Mesenchymal stem cell (in vitro differentiated cells and primary cell): ENCODE results near the gene CACNA2D3.

Experiments
- DNase-seq: peaks from one replicate; pipeline ENCODE4 v3.0.0-alpha.2; 2013
- H2AFZ ChIP-seq: one replicate; pipeline ENCODE4 v1.6.1; 2013; ENCODE audit warnings: low read depth, mild to moderate bottlenecking, control low read depth, inconsistent platforms, low read length, moderate library complexity
- H2AK5ac ChIP-seq: 2 replicates; pipeline ENCODE4 v1.6.1; 2013; ENCODE audit warnings: low read length, moderate library complexity, mild to moderate bottlenecking, inconsistent platforms; ENCODE audit not compliant: severe bottlenecking
- H2BK120ac ChIP-seq: one replicate; pipeline ENCODE4 v1.6.1; 2013; ENCODE audit warnings: low read depth, mild to moderate bottlenecking, inconsistent platforms, low read length, moderate library complexity
- H2BK12ac ChIP-seq, 2 experiments: one replicate each; pipeline ENCODE4 v1.6.1; 2013; ENCODE audit warnings: inconsistent platforms in 2 of 2, low read length in 2 of 2, mild to moderate bottlenecking in 2 of 2, moderate library complexity in 2 of 2, control low read depth in 1 of 2
- H2BK15ac ChIP-seq: one replicate; pipeline ENCODE4 v1.6.1; 2013; ENCODE audit warnings: mild to moderate bottlenecking, low read depth, inconsistent platforms; ENCODE audit not compliant: poor library complexity, severe bottlenecking
- H2BK5ac ChIP-seq: 2 replicates; pipeline ENCODE4 v1.6.1; 2013; ENCODE audit warnings: low read depth, mild to moderate bottlenecking, low read length, control low read depth, inconsistent platforms; ENCODE audit not compliant: poor library complexity, severe bottlenecking
- H3K14ac ChIP-seq, 2 experiments: one replicate each; pipeline ENCODE4 v1.6.1; 2013; ENCODE audit warnings: inconsistent platforms in 2 of 2, low read length in 2 of 2, control low read depth in 1 of 2, mild to moderate bottlenecking in 1 of 2, moderate library complexity in 1 of 2
- H3K18ac ChIP-seq, 2 experiments: one replicate each; pipeline ENCODE4 v1.6.1; 2013; ENCODE audit warnings: inconsistent platforms in 2 of 2, low read length in 2 of 2, control low read depth in 1 of 2, low read depth in 1 of 2, mild to moderate bottlenecking in 1 of 2
- H3K23ac ChIP-seq, 2 experiments: one replicate each; pipeline ENCODE4 v1.6.1; 2013; ENCODE audit warnings: inconsistent platforms in 2 of 2, low read length in 2 of 2, mild to moderate bottlenecking in 2 of 2, moderate library complexity in 2 of 2, control low read depth in 1 of 2
- H3K27ac ChIP-seq: 2 replicates; pipeline ENCODE4 v1.5.1; 2013; ENCODE audit warnings: mild to moderate bottlenecking, moderate library complexity, low read length, control low read depth, inconsistent platforms; ENCODE audit not compliant: poor library complexity, severe bottlenecking
- H3K27me3 ChIP-seq, 2 experiments: 2 replicates each; pipeline versions ENCODE4 v1.6.1 to v1.7.0; 2013; ENCODE audit warnings: low read length in 2 of 2, mild to moderate bottlenecking in 2 of 2, moderate library complexity in 2 of 2, control low read depth in 1 of 2, inconsistent platforms in 1 of 2; ENCODE audit not compliant: control insufficient read depth in 1 of 2, insufficient read depth in 1 of 2
- H3K36me3 ChIP-seq, 2 experiments: 2 replicates each; pipeline versions ENCODE4 v1.6.1 to v1.7.0; 2013; ENCODE audit warnings: low read length in 2 of 2, control low read depth in 1 of 2, inconsistent platforms in 1 of 2, low read depth in 1 of 2, mild to moderate bottlenecking in 1 of 2; ENCODE audit not compliant: insufficient read depth in 2 of 2, control insufficient read depth in 1 of 2
- H3K4ac ChIP-seq, 2 experiments: one replicate each; pipeline ENCODE4 v1.6.1; 2013; ENCODE audit warnings: inconsistent platforms in 2 of 2, low read length in 2 of 2, mild to moderate bottlenecking in 2 of 2, moderate library complexity in 2 of 2, control low read depth in 1 of 2, low read depth in 1 of 2
- H3K4me1 ChIP-seq: 2 replicates; pipeline ENCODE4 v1.6.1; 2013; ENCODE audit warnings: low read depth, low read length, control low read depth; ENCODE audit not compliant: control insufficient read depth, insufficient read depth
- H3K4me2 ChIP-seq: 2 replicates; pipeline ENCODE4 v1.6.1; 2013; ENCODE audit warnings: low read length, mild to moderate bottlenecking, inconsistent platforms; ENCODE audit not compliant: poor library complexity, severe bottlenecking
- H3K4me3 ChIP-seq, 2 experiments: 2 replicates each; pipeline versions ENCODE4 v1.5.1 to v1.7.0; 2013; ENCODE audit warnings: low read length in 2 of 2, mild to moderate bottlenecking in 2 of 2, control low read depth in 1 of 2, low read depth in 1 of 2; ENCODE audit not compliant: insufficient read depth in 1 of 2
- H3K79me1 ChIP-seq: replicated peaks from 2 replicates; pipeline ENCODE4 v1.6.1; 2013; ENCODE audit warnings: mild to moderate bottlenecking, control low read depth, low read length, inconsistent platforms; ENCODE audit not compliant: poor library complexity, severe bottlenecking
- H3K9ac ChIP-seq: 2 replicates; pipeline ENCODE4 v1.7.0; 2013; ENCODE audit warnings: mild to moderate bottlenecking, low read length, moderate library complexity
- H3K9me3 ChIP-seq: 2 replicates; pipeline ENCODE4 v1.7.0; 2013; ENCODE audit warnings: mild to moderate bottlenecking, low read length; ENCODE audit not compliant: control insufficient read depth
- H4K8ac ChIP-seq: one replicate; pipeline ENCODE4 v1.6.1; 2013; ENCODE audit warnings: inconsistent platforms, mild to moderate bottlenecking, low read length, moderate library complexity
- H4K91ac ChIP-seq: one replicate; pipeline ENCODE4 v1.6.1; 2013; ENCODE audit warnings: mild to moderate bottlenecking, low read length, inconsistent platforms
- WGBS: methylation state at CpG from one replicate; pipeline ENCODE4 v1.1.7; 2013; ENCODE audit warnings: mixed read lengths; 5-methylcytosine and 5-hydroxymethylcytosine counted together

Gene CACNA2D3

DNA sequence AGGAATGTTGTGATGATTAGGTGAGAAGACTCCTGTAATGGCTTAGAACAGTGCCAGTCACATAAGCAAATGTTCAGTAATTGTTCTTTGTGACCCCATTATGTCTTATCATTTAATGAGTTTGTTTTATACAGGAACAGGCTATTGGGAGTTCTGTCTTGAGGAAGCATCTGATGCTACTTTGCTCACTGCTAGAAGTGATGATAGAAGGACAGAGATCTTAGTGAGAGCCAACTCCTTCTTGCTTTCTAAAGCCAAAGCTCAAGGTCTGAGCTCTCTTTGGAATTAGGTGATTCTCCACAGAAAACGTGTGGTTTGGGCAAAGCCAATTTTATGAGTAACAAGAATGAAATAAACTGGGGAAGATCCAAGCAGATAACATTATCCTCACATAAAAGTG, 590.7 kb downstream of the CACNA2D3 start:
- H3K27ac ChIP-seq, result no peak overlapping the region
- no peak overlapping the region for H2BK12ac ChIP-seq
- H3K9me3 ChIP-seq, result no peaks in the 10 kb centered on the region
- no peak overlapping the region for H2AK5ac ChIP-seq
- no CpG with 5 or more reads among the region's 1 CpG for WGBS
- no peak overlapping the region for H3K18ac ChIP-seq
- H2AFZ ChIP-seq, result no peak overlapping the region
- H3K23ac ChIP-seq, result no peak overlapping the region
- no peak overlapping the region for H3K4me2 ChIP-seq
- H2BK120ac ChIP-seq, result no peak overlapping the region
- H3K9ac ChIP-seq, result no peak overlapping the region
- H4K8ac ChIP-seq, result no peak overlapping the region
- no peak overlapping the region for H4K91ac ChIP-seq
- no peak for DNase-seq
- peaks cover 4% of the 10 kb centered on the region for H3K4me1 ChIP-seq
- no peaks in the 10 kb centered on the region for H3K79me1 ChIP-seq
- peaks cover 0 to 3% of the 10 kb centered on the region in 2 experiments for H3K36me3 ChIP-seq
- no peak overlapping the region for H3K14ac ChIP-seq
- H2BK5ac ChIP-seq, result no peak overlapping the region
- no peak overlapping the region for H3K4me3 ChIP-seq
- H2BK15ac ChIP-seq, result no peak overlapping the region
- H3K27me3 ChIP-seq, result no peaks in the 10 kb centered on the region
- H3K4ac ChIP-seq, result no peak overlapping the region

DNA sequence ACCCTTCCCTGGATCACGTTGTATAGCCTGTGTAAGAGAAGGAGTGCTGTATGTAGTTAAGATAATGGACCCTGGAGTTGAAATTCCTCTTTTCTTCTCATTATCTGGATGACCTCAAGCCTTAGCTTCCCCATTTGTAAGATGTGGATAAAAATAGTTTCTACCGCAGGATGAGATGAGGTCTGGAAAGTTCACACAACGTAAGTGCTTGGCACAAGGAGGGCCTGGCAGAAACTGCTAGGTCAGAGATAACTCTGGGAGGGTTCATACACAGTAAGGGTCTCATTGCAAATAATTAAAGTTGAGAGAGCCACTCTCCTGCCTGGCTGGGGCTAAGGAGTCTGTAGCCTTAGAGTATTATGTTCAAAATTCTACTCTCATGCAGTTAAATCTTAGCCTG, 591.1 kb downstream of the CACNA2D3 start:
- no peak overlapping the region for H3K23ac ChIP-seq
- no peaks in the 10 kb centered on the region for H3K79me1 ChIP-seq
- H3K9ac ChIP-seq, result no peak overlapping the region
- H2BK15ac ChIP-seq, result no peak overlapping the region
- H3K4me2 ChIP-seq, result no peak overlapping the region
- H3K4me3 ChIP-seq, result no peak overlapping the region
- DNase-seq, result no peak
- H3K36me3 ChIP-seq, result peaks cover 0 to 3% of the 10 kb centered on the region in 2 experiments
- H3K14ac ChIP-seq, result no peak overlapping the region
- no peak overlapping the region for H2BK120ac ChIP-seq
- 85% methylated on average over 3 of the region's 3 CpGs for WGBS
- no peak overlapping the region for H3K27ac ChIP-seq
- no peak overlapping the region for H3K18ac ChIP-seq
- H2AK5ac ChIP-seq, result no peak overlapping the region
- no peak overlapping the region for H4K8ac ChIP-seq
- H2BK5ac ChIP-seq, result no peak overlapping the region
- no peaks in the 10 kb centered on the region for H3K9me3 ChIP-seq
- no peak overlapping the region for H2BK12ac ChIP-seq
- H4K91ac ChIP-seq, result no peak overlapping the region
- peaks cover 4% of the 10 kb centered on the region for H3K4me1 ChIP-seq
- H3K4ac ChIP-seq, result no peak overlapping the region
- H3K27me3 ChIP-seq, result no peaks in the 10 kb centered on the region
- no peak overlapping the region for H2AFZ ChIP-seq

DNA sequence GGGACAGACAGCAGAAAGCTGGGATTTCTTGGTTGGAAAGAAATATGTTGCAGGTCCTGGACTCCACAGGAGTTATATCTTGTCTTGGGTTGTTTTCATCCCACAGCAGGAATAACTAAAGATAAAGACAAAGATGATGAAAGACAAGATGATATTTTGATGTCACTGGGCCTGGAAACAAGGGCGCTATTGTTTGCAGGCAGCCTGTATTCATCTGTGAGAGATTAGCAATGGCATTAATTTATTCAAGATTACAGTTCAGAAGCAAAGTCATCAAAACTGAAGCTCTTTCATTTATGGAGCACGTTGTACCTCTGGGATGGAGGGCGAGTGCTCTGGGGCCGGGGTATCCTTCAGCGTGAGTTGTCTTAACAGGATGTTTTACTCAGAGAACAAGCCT, 591.7 kb downstream of the CACNA2D3 start:
- DNase-seq, result no peak

DNA sequence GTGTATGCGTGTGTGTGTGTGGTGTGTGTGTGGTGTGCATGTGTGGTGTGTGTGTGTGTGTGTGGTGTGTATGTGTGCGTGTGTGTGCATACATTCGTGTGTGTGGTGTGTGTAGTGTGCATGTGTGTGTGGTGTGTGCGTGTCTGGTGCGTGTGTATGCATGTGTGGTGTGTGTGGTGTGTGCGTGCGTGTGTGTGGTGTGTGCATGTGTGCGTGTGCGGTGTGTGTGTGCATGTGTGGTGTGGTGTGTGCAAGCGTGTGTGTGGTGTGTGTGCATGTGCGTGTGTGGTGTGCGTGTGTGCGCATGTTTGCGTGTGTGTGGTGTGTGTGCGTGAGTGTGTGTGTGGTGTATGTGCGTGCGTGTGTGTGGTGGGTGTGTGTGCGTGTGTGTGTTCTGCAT, 595.2 kb downstream of the CACNA2D3 start:
- no peak overlapping the region for H2BK15ac ChIP-seq
- H3K23ac ChIP-seq, result no peak overlapping the region
- H3K14ac ChIP-seq, result peak overlapping the region in 1 of 2 experiments; percentile 57
- H2BK12ac ChIP-seq, result no peak overlapping the region
- H3K4ac ChIP-seq, result no peak overlapping the region
- no peak overlapping the region for H3K4me3 ChIP-seq
- H4K91ac ChIP-seq, result peak overlapping the region; percentile 44
- no peaks in the 10 kb centered on the region for H3K9me3 ChIP-seq
- H3K79me1 ChIP-seq, result no peaks in the 10 kb centered on the region
- no peak overlapping the region for H3K27ac ChIP-seq
- DNase-seq, result no peak
- H3K36me3 ChIP-seq, result peaks cover 0 to 3% of the 10 kb centered on the region in 2 experiments
- H3K18ac ChIP-seq, result no peak overlapping the region
- no peak overlapping the region for H3K4me2 ChIP-seq
- no peak overlapping the region for H3K9ac ChIP-seq
- H4K8ac ChIP-seq, result no peak overlapping the region
- H3K27me3 ChIP-seq, result no peaks in the 10 kb centered on the region
- no peak overlapping the region for H2AFZ ChIP-seq
- H3K4me1 ChIP-seq, result peaks cover 4% of the 10 kb centered on the region
- 94% methylated on average over 11 of the region's 18 CpGs for WGBS
- no peak overlapping the region for H2AK5ac ChIP-seq
- no peak overlapping the region for H2BK5ac ChIP-seq
- no peak overlapping the region for H2BK120ac ChIP-seq

More for the DNA sequence above, 591.7 kb downstream of the CACNA2D3 start:
- Histone ChIP-seq H3K23ac (no peak overlapping the region), H2BK120ac (no peak overlapping the region), H3K14ac (no peak overlapping the region), H3K27ac (no peak overlapping the region), H3K4ac (no peak overlapping the region), H3K27me3 (no peaks in the 10 kb centered on the region), H2BK12ac (no peak overlapping the region), H3K4me2 (no peak overlapping the region), H2AFZ (no peak overlapping the region), H2BK5ac (no peak overlapping the region), H3K18ac (no peak overlapping the region), H4K91ac (no peak overlapping the region), H3K79me1 (no peaks in the 10 kb centered on the region), H2BK15ac (no peak overlapping the region), H3K9me3 (no peaks in the 10 kb centered on the region), H2AK5ac (no peak overlapping the region), H3K4me3 (no peak overlapping the region), H3K9ac (no peak overlapping the region), H3K4me1 (peaks cover 4% of the 10 kb centered on the region), H3K36me3 (peaks cover 0 to 3% of the 10 kb centered on the region in 2 experiments), H4K8ac (no peak overlapping the region)
- WGBS, result 93% methylated on average over 5 of the region's 5 CpGs
